GM12891 (cell line): ENCODE results near the gene RCL1.

Experiments
- PAX5 ChIP-seq: IDR thresholded peaks from 2 replicates; pipeline ENCODE4 v1.6.1; 2011; ENCODE audit warnings: low read length, moderate library complexity, mild to moderate bottlenecking; ENCODE audit not compliant: insufficient read depth, severe bottlenecking
- POLR2A ChIP-seq: IDR thresholded peaks from 2 replicates; pipeline ENCODE4 v1.6.1; 2011; ENCODE audit warnings: low read depth, low read length, control low read depth
- POLR2AphosphoS5 ChIP-seq: IDR thresholded peaks from 2 replicates; pipeline ENCODE4 v1.6.1; 2011; ENCODE audit warnings: low read depth, low read length, control low read depth
- POU2F2 ChIP-seq: IDR thresholded peaks from 2 replicates; pipeline ENCODE4 v1.6.1; 2011; ENCODE audit warnings: low read depth, mild to moderate bottlenecking, control low read depth, low read length, moderate library complexity
- SPI1 ChIP-seq: IDR thresholded peaks from 2 replicates; pipeline ENCODE4 v1.6.1; 2011; ENCODE audit warnings: low read depth, low read length, control low read depth
- TAF1 ChIP-seq: IDR thresholded peaks from 2 replicates; pipeline ENCODE4 v1.6.1; 2011; ENCODE audit warnings: low read depth, low read length, control low read depth

GRCh38 chr9:4849369-4849768 is 56.6 kb downstream of the RCL1 start:
- TF ChIP-seq POLR2AphosphoS5 (no peak), POLR2A (no peak), SPI1 (no peak), TAF1 (no peak), PAX5 (no peak), POU2F2 (no peak)
